ENCODE results near the gene CLCA2.

DNA sequence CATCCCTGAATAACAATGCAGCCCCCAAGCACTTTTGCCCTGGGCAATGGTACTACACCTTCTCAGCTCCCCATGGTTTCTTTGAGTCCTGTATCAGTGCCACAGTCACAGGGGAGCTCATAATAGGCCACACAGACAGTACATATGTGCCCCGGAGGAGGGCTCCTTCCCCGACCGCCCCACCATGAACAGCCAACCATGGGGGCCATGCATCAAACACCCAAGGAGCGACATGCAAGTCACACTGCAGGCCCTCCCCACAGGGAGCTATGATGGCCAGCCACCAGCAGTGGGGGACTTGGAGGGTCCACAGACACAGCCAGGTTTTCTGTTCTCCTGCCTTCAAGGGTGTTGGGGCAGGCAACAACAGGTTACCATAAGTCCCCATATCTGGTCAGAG, 13.1 kb upstream of the CLCA2 start:
- TF ChIP-seq POLR2AphosphoS5 (IDR thresholded peaks at IDR 0.05): no peak
- TF ChIP-seq, protein P1, sequence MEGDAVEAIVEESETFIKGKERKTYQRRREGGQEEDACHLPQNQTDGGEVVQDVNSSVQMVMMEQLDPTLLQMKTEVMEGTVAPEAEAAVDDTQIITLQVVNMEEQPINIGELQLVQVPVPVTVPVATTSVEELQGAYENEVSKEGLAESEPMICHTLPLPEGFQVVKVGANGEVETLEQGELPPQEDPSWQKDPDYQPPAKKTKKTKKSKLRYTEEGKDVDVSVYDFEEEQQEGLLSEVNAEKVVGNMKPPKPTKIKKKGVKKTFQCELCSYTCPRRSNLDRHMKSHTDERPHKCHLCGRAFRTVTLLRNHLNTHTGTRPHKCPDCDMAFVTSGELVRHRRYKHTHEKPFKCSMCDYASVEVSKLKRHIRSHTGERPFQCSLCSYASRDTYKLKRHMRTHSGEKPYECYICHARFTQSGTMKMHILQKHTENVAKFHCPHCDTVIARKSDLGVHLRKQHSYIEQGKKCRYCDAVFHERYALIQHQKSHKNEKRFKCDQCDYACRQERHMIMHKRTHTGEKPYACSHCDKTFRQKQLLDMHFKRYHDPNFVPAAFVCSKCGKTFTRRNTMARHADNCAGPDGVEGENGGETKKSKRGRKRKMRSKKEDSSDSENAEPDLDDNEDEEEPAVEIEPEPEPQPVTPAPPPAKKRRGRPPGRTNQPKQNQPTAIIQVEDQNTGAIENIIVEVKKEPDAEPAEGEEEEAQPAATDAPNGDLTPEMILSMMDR (IDR thresholded peaks at IDR 0.05): no peak

Measured in gastroesophageal sphincter (tissue), 3 donors.